NCI-H2029 (cell line): ENCODE measurements around the gene MNAT1.
"Not testable (repeated sequence)": the region's sequence is repeated elsewhere in the genome, so short reads cannot be mapped to it uniquely, and the experiment has no call there.

Source experiments
- DNase-seq: peaks from one replicate; lab custom pipeline; 2025; lab: John Stamatoyannopoulos, UW

MNAT1 gene

DNA sequence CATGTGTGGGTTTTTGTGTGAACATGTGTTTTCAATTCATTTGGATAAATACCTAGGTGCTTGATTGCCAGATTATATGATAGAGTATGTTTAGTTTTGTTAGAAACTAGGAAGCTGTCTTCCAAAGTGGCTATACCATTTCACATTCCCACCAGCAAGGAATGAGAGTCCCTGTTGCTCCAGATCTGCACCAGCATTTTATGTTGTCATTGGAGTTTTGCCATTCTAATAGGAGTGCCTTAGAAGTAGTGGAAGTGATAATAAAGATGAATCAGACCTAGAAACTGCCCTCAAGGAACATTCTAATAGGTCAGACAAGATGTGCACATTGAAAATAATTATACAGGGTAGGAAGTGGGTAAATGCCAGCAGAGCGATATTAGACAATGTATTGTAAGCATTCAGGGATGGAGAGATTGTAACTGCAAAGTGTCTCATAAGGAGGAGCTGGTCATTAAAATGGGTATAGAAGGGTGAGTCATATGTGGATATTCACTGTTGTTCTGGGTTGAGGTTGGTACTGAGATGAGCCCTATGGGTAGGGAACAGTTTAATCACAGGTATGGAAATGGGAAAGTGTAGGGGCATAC lies 71.4 kb downstream of the MNAT1 start:
- no peak for DNase-seq

GRCh38 chr14:60807247-60807646 lies 72.7 kb downstream of the MNAT1 start:
- DNase-seq = no peak

GRCh38 chr14:60807971-60808370 lies 73.4 kb downstream of the MNAT1 start:
- no peak for DNase-seq

DNA sequence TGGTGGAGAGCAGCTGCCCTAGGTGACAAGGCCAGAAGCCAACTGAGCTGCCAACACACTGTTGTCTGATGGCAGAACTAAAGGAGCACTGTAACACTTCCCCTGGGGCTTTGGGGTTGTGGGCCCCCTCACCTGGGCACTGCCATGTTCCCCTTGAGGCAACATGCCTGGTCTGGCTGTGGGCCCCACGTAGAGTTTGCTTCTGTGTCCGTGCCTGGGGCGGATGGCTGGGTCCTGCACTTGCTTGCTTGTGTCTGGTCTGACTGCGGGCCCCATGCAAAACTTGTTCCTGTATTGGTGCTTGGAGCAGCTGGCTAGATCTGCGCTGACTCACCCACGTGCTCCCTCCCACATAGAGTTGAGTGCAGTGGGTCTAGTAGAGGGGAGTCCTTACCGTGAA lies 78.4 kb downstream of the MNAT1 start:
- DNase-seq = no peak

DNA sequence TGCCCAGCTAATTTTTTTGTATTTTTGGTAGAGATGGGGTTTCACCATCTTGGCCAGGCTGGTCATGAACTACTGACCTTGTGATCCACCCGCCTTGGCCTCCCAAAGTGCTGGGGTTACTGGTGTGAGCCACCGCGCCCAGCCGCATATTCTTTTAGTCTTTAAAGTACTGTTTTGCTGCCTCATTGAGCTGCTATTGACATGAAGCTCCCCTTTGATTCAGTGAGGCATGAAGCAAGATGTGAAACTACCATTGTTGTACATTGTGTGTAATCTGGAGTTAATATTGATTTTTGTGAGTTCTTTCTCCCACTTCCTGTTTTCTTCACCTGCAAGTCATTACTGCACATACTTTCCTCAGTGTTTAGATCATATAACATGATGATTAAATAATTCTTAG lies 80.8 kb downstream of the MNAT1 start:
- peak; percentile 73 for DNase-seq

DNA sequence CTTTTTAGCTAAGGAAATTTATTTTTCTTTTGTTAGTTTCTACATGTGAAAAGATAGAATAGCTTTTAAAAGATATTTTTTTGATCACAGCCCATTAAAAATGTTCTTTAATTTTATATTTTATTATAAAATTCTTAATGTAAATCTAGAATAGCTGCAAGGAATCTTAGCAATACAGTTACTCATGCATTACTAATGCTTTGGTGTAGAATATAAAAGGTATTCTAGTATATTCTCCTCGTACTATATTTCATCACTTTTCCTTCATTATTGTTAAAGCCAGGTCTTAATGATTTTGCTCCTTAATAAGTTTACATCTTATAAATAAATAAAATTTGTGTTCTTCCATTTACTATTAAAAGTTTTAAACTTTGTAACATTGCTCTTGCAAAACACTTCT lies 82.6 kb downstream of the MNAT1 start:
- no peak for DNase-seq

GRCh38 chr14:60819575-60819974 lies 85.0 kb downstream of the MNAT1 start:
- no peak for DNase-seq

DNA sequence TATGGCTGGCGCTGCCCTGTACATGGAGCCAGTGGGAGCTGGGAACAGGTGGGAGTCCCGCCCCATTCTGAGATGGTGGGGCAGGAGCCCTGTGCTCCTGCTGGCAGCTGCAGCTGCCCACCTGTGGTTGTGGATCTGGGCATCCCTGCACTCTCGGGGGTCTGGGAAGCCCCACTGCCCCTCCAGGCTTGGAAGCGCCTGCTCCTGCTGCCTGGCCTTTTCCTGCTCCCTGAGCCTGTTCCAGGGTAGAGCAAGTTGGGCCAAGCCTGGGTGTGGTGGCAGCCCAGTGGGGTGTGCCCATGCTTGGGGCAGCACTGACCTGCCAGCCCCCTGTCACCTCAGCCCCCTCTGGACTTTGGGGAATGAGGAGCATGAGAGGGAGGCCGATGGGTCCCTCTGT lies 104.0 kb downstream of the MNAT1 start:
- no peak for DNase-seq

DNA sequence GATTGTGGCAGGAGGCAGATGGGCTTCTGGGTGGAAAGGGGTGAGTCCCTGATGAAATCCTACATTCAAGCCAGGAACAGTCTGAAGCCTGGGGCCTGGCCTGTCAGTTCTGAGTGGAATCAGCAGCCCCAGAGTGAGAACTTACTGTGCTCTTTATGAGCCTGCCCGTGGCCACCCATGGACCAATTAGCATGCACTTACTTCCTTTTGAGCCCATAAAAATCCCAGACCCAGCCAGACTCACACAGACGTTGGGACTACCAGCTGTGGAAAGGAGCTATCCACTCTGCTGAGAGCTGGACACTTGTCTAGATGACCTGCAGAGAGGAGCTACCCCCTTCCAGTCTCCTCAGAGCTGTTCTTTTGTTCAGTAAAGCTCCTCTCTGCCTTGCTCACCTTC lies 104.5 kb downstream of the MNAT1 start:
- no peak for DNase-seq

GRCh38 chr14:60839657-60840056 lies 105.1 kb downstream of the MNAT1 start:
- no peak for DNase-seq

GRCh38 chr14:60840313-60840712 lies 105.8 kb downstream of the MNAT1 start:
- DNase-seq = no peak

DNA sequence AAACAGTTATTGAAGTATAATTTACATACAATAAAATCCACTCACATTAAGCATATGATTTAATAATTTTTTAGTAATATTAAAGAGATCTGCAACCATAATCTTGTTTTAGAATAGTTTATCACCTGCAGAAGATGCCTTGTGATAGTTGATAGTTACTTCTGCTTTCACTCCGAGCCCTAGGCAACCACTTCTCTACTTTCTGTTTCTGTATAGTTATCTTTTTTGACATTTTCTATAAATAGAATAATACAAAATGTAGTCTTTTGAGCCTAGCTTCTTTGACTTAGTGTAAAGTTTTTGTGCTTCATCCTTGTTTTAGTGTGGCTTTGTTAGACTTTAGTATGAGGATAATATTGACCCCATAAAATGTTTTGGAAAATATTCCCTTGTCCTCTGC lies 111.0 kb downstream of the MNAT1 start:
- no peak for DNase-seq

GRCh38 chr14:60848066-60848465 lies 113.5 kb downstream of the MNAT1 start:
- DNase-seq = no peak

GRCh38 chr14:60851692-60852091 lies 117.1 kb downstream of the MNAT1 start:
- DNase-seq = not testable (repeated sequence)

- DNase-seq = no peak
These were observed 121.5 kb downstream of the MNAT1 start for GRCh38 chr14:60856111-60856510.

GRCh38 chr14:60859525-60859924 lies 125.0 kb downstream of the MNAT1 start:
- no peak for DNase-seq

GRCh38 chr14:60861545-60862140 lies 127.1 kb downstream of the MNAT1 start:
- DNase-seq = no peak

GRCh38 chr14:60862283-60862682 lies 127.7 kb downstream of the MNAT1 start:
- DNase-seq = peak; percentile 76

DNA sequence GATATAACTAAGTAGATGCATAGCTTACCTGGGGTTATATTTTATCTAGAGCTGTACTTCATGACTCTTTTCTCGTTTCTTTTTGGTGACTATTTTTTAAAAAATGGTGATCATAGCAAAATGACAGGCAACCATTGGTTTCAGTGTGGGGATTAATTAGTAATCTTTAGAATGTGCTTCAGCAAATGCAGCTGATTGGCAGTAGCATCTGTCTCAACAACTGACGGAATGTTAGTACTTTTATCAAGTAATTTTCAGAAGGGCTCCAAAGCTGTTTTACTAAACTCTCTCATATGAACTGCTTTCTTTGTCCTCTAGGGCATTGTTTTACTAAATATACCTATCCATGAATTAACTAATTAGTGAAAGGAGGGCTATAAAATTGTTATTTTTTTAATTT lies 128.7 kb downstream of the MNAT1 start:
- no peak for DNase-seq

- no peak for DNase-seq
These were observed 131.0 kb downstream of the MNAT1 start for GRCh38 chr14:60865378-60866127.

GRCh38 chr14:60867503-60868172 lies 133.1 kb downstream of the MNAT1 start:
- peak; percentile 64 for DNase-seq

- DNase-seq = no peak
These were observed 143.6 kb downstream of the MNAT1 start for GRCh38 chr14:60878121-60878520.

- no peak for DNase-seq
These were observed 144.0 kb downstream of the MNAT1 start for GRCh38 chr14:60878536-60878935.
